Mammary epithelial cell (primary cell): ENCODE data around the gene FGD5.

Experiments used
- EZH2 ChIP-seq: IDR thresholded peaks from 2 replicates; pipeline ENCODE4 v1.6.1; 2012; ENCODE audit warnings: low read length, inconsistent platforms, borderline replicate concordance
- TF ChIP-seq, protein P1 (sequence below), 2 donors: IDR thresholded peaks in 1 of 2; conservative IDR thresholded peaks in 1 of 2; 2 replicates each; pipeline ENCODE4 v1.5.1; 2011 to 2012; ENCODE audit warnings: inconsistent platforms in 2 of 2, low read length in 2 of 2, mild to moderate bottlenecking in 2 of 2, control low read depth in 1 of 2, low read depth in 1 of 2; ENCODE audit not compliant: insufficient read depth in 1 of 2; ENCODE audit errors: extremely low read depth in 1 of 2

DNA sequence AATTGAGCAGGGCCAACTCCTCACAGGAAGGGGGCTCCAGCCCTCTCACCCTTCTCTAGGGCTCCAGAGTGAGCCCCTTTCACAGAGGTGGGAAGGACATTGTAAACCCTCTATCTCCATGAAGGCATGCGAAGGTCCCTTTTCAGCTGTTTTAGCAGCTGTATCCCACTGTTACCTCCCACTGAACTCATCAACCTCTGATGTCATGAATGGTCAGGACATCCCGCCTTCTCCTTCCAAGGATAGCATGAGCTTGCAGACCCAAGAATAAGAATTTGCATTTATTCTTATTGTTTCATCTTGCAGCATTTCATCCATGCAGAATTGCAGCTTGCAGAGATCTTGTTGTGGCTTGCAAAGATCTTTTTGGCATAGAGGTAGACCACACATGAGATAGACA is 24.3 kb upstream of the FGD5 start:
- TF ChIP-seq, protein P1, sequence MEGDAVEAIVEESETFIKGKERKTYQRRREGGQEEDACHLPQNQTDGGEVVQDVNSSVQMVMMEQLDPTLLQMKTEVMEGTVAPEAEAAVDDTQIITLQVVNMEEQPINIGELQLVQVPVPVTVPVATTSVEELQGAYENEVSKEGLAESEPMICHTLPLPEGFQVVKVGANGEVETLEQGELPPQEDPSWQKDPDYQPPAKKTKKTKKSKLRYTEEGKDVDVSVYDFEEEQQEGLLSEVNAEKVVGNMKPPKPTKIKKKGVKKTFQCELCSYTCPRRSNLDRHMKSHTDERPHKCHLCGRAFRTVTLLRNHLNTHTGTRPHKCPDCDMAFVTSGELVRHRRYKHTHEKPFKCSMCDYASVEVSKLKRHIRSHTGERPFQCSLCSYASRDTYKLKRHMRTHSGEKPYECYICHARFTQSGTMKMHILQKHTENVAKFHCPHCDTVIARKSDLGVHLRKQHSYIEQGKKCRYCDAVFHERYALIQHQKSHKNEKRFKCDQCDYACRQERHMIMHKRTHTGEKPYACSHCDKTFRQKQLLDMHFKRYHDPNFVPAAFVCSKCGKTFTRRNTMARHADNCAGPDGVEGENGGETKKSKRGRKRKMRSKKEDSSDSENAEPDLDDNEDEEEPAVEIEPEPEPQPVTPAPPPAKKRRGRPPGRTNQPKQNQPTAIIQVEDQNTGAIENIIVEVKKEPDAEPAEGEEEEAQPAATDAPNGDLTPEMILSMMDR (conservative IDR thresholded peaks at IDR 0.05 in 1 of 2, IDR thresholded peaks at IDR 0.05 in 1 of 2; ENCODE audit: extremely low read depth in 1 of 2, insufficient read depth in 1 of 2, low read depth in 1 of 2, low read length in 2 of 2) = no peak
- no peak for TF ChIP-seq EZH2
